Neural cell (in vitro differentiated cells): ENCODE results near the gene LPP. TPM values are rescaled to one million over a fixed set of nuclear protein-coding genes. Genes with fewer than 3 reads are reported as not detected.

Experiments
- H2AFZ ChIP-seq: fragments of 200-600, 300-800 bp; sonication (generic), shearing (Covaris generic); 2 replicates; pipeline ENCODE4 v1.6.0; 2014; ENCODE audit warnings: low read depth, mild to moderate bottlenecking, antibody characterized with exemption, low read length, moderate library complexity
- H3F3A ChIP-seq: fragments of 200-600 bp; shearing (Covaris generic); 2 replicates; pipeline ENCODE4 v1.6.1; 2016; ENCODE audit warnings: mild to moderate bottlenecking, moderate library complexity, mixed read lengths, antibody characterized with exemption, low read length; ENCODE audit not compliant: insufficient read depth, poor library complexity, severe bottlenecking
- H3K27ac ChIP-seq: fragments of 200-600, 300-800 bp; sonication (generic), shearing (Covaris generic); 2 replicates; pipeline ENCODE4 v1.5.1; 2014; ENCODE audit warnings: mild to moderate bottlenecking, low read length, moderate library complexity
- H3K27me3 ChIP-seq: fragments of 300-800, 200-600 bp; sonication (generic), shearing (Covaris generic); 2 replicates; pipeline ENCODE4 v1.6.0; 2014; ENCODE audit warnings: mild to moderate bottlenecking, low read depth, low read length, moderate library complexity; ENCODE audit not compliant: insufficient read depth
- H3K36me3 ChIP-seq: fragments of 300-800, 200-600 bp; sonication (generic), shearing (Covaris generic); 2 replicates; pipeline ENCODE4 v1.5.1; 2014; ENCODE audit warnings: mild to moderate bottlenecking, antibody characterized with exemption, low read length, moderate library complexity; ENCODE audit not compliant: insufficient read depth
- H3K4me2 ChIP-seq: fragments of 300-800, 200-600 bp; sonication (generic), shearing (Covaris generic); 2 replicates; pipeline ENCODE4 v1.6.0; 2014; ENCODE audit warnings: mild to moderate bottlenecking, low read length
- H3K4me3 ChIP-seq: fragments of 300-800, 200-600 bp; sonication (generic), shearing (Covaris generic); 2 replicates; pipeline ENCODE4 v1.5.1; 2014; ENCODE audit warnings: mild to moderate bottlenecking, low read length, moderate library complexity
- H3K79me2 ChIP-seq: fragments of 200-600 bp; shearing (Covaris generic); replicated peaks from 2 replicates; pipeline ENCODE4 v1.6.0; 2014; ENCODE audit warnings: mild to moderate bottlenecking, low read length, moderate library complexity; ENCODE audit not compliant: insufficient read depth
- H3K9ac ChIP-seq: fragments of 300-800, 200-600 bp; sonication (generic), shearing (Covaris generic); 2 replicates; pipeline ENCODE4 v1.6.1; 2016; ENCODE audit warnings: mild to moderate bottlenecking, low read length, mixed read lengths
- H3K9me2 ChIP-seq: fragments of 200-600 bp; shearing (Covaris generic); 2 replicates; pipeline ENCODE4 v1.6.1; 2016; ENCODE audit warnings: mild to moderate bottlenecking, low read length, mixed read lengths; ENCODE audit not compliant: insufficient read depth
- H3K9me3 ChIP-seq: fragments of 200-600, 300-800 bp; sonication (generic), shearing (Covaris generic); 2 replicates; pipeline ENCODE4 v1.6.1; 2016; ENCODE audit warnings: mild to moderate bottlenecking, mixed run types, low read length, moderate library complexity, mixed read lengths
- H4K20me1 ChIP-seq: fragments of 200-600 bp; shearing (Covaris generic); 2 replicates; pipeline ENCODE4 v1.6.1; 2016; ENCODE audit warnings: mild to moderate bottlenecking, mixed run types; ENCODE audit not compliant: insufficient read depth
- CTCF ChIP-seq: fragments of 450-650 bp; IDR thresholded peaks from 2 replicates; pipeline ENCODE4 v1.5.1; 2014; ENCODE audit warnings: antibody characterized with exemption, mild to moderate bottlenecking, moderate library complexity; ENCODE audit not compliant: poor library complexity, severe bottlenecking
- EP300 ChIP-seq: fragments of 450-650 bp; conservative IDR thresholded peaks from 2 replicates; pipeline ENCODE4 v1.6.1; 2014; ENCODE audit warnings: antibody characterized with exemption, mild to moderate bottlenecking, moderate library complexity; ENCODE audit not compliant: poor library complexity, severe bottlenecking
- EZH2 ChIP-seq: fragments of 200-600, 300-800 bp; shearing (Covaris generic), sonication (generic); IDR thresholded peaks from 2 replicates; pipeline ENCODE4 v1.6.1; 2014; ENCODE audit warnings: antibody characterized with exemption, low read length, borderline replicate concordance, mild to moderate bottlenecking; ENCODE audit not compliant: insufficient read depth, poor library complexity, severe bottlenecking
- MXI1 ChIP-seq: fragments of 450-650 bp; conservative IDR thresholded peaks from 2 replicates; pipeline ENCODE4 v1.6.1; 2014; ENCODE audit warnings: antibody characterized with exemption, mild to moderate bottlenecking; ENCODE audit not compliant: poor library complexity, severe bottlenecking
- POLR2AphosphoS5 ChIP-seq: IDR thresholded peaks from 2 replicates; pipeline ENCODE4 v1.6.1; 2012
- RAD21 ChIP-seq: fragments of 450-650 bp; conservative IDR thresholded peaks from 2 replicates; pipeline ENCODE4 v1.6.1; 2014; ENCODE audit warnings: antibody characterized with exemption, mild to moderate bottlenecking, moderate library complexity
- REST ChIP-seq: IDR thresholded peaks from 2 replicates; pipeline ENCODE4 v1.6.1; 2012; ENCODE audit warnings: borderline replicate concordance
- SMC3 ChIP-seq: fragments of 450-650 bp; conservative IDR thresholded peaks from 2 replicates; pipeline ENCODE4 v1.6.1; 2014; ENCODE audit warnings: antibody characterized with exemption, mild to moderate bottlenecking, moderate library complexity; ENCODE audit not compliant: poor library complexity
- TAF1 ChIP-seq: IDR thresholded peaks from 2 replicates; pipeline ENCODE4 v1.6.1; 2012; ENCODE audit warnings: low read depth
- polyA plus RNA-seq: library from polyadenylated mRNA; depleted of rRNA; stranded (reverse); fragments of >200 nt; gene quantifications from 2 replicates; pipeline ENCODE4 v1.2.3, GENCODE V29; 2014

The LPP gene
- polyA plus RNA-seq, 1 donor from 2014 or later: 3.0 TPM

GRCh38 chr3:188824566-188824965, 670.6 kb downstream of the LPP start:
- no peak overlapping the region for H2AFZ ChIP-seq
- TF ChIP-seq TAF1 (no peak), POLR2AphosphoS5 (no peak), CTCF (no peak), EZH2 (no peak), SMC3 (no peak), MXI1 (no peak), RAD21 (no peak), EP300 (no peak), REST (no peak)
- no peaks in the 10 kb centered on the region for H4K20me1 ChIP-seq
- no peak overlapping the region for H3K4me2 ChIP-seq
- H3F3A ChIP-seq: no peaks in the 10 kb centered on the region
- H3K27ac ChIP-seq: no peak overlapping the region
- no peaks in the 10 kb centered on the region for H3K27me3 ChIP-seq
- no peaks in the 10 kb centered on the region for H3K36me3 ChIP-seq
- no peak overlapping the region for H3K9ac ChIP-seq
- no peaks in the 10 kb centered on the region for H3K79me2 ChIP-seq
- no peaks in the 10 kb centered on the region for H3K9me2 ChIP-seq
- no peaks in the 10 kb centered on the region for H3K9me3 ChIP-seq
- no peak overlapping the region for H3K4me3 ChIP-seq

DNA sequence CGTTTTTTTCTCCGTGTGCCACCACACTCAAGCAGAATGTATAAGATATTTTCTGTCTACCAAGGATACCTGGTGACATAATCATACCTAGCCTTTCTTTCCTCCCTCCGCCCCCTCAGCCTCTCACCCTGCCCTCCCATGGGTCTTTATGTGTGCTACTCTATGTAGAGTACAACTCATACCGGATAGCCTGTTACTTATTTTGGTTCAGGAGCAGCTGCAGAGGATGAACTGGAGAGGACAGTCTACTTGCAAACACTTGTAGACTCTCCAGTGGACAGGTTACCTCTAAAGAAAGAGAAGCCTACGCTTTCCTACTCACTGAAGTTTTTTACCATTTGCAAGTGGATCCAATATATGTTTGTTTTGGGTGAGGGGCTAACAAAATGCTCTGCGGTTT, 671.9 kb downstream of the LPP start:
- Histone ChIP-seq H3K4me2 (no peak overlapping the region), H3K4me3 (no peak overlapping the region), H3K27me3 (no peaks in the 10 kb centered on the region), H3F3A (no peaks in the 10 kb centered on the region), H2AFZ (no peak overlapping the region), H3K9me2 (no peaks in the 10 kb centered on the region), H3K79me2 (no peaks in the 10 kb centered on the region), H4K20me1 (no peaks in the 10 kb centered on the region), H3K9ac (no peak overlapping the region), H3K36me3 (no peaks in the 10 kb centered on the region), H3K9me3 (no peaks in the 10 kb centered on the region), H3K27ac (no peak overlapping the region)
- no peak for TF ChIP-seq MXI1
- no peak for TF ChIP-seq EZH2
- no peak for TF ChIP-seq REST
- no peak for TF ChIP-seq TAF1
- TF ChIP-seq POLR2AphosphoS5: no peak
- no peak for TF ChIP-seq SMC3
- no peak for TF ChIP-seq RAD21
- no peak for TF ChIP-seq CTCF
- no peak for TF ChIP-seq EP300
